GM12875 (cell line): ENCODE results near the gene HBEGF.

Experiments
- H3K4me3 ChIP-seq: one replicate; pipeline ENCODE4 v1.5.1; 2011; ENCODE audit warnings: low read depth, low read length, control low read depth
- CTCF ChIP-seq: IDR thresholded peaks from 2 replicates; pipeline ENCODE4 v1.5.1; 2011; ENCODE audit warnings: low read depth, mild to moderate bottlenecking, control low read depth, inconsistent platforms, low read length, moderate library complexity, borderline replicate concordance; ENCODE audit not compliant: insufficient read depth

Gene HBEGF

GRCh38 chr5:140324617-140325241 lies 21.7 kb downstream of the HBEGF start:
- H3K4me3 ChIP-seq: no peak overlapping the region
- no peak for TF ChIP-seq CTCF

DNA sequence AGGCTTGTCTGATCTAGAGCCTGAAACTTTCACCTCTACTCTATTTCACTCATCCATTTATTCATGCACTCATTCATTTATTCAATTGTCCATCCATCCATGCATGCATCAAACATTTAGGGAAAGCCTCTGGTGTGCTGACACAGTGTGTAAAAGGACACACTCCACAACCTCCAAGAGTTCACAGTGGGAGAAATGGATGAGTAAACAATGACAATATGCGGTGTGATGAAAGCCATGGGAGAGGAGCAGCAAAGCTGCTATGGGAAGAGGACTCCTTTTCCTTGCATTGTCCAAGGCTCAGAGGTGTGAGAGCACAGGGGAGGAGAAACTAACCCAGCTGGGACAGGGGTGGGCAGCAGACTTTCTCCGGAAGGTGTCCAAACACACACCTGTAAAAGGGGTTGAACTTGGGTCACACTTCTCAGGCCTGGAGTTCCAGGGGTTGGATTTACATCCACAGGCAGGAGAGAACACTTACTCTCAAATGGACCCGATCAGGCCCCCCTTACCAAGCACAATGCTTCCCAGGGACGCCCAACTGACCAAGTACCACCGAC lies 22.3 kb downstream of the HBEGF start:
- no peak for TF ChIP-seq CTCF

DNA sequence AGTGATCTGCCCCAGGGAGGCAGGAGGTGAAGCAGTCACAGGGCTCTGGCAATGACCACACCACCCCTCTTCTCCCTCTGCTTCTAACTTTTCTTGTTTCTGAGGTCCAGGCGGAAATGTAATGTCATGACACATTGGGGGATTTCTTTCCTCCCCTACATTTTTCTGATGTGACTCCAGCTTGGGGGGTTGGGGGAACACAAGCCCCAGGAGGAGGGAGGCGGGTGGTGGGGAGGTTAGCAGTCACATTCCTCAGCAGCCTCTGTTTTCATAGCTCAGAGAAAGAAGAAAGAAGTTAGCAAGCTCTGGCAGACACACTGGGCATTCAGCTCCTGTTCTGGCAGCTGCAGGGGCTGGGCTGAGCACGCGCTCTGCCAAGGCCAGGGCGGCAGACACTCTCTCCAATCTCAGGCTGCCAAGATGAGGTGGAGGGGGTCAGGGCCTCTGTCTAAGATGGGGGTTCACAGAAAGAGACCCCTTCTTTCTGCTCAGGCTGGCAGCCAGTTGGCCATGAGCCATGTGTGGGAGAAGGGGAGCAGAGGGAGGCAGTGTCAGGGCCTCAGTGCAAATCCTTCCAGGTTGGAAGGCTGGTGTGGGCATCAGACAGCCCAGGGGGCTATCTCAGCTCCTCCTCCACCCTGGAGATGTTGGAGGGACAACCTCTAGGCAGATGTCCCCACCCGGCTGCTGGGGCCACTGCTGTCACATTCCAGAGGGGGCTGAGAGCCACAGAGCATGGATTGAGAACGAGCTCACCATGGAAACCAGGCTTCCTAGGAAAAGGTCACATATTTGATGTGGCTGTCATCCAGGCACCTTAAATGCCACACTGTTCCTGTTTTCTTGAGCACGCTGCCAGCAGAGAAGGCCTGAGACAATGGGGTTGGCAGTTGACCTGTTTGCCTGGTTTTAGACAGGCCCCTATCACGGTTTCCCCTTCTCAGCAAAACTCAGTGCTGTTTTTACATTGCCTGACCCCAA lies 23.4 kb downstream of the HBEGF start:
- no peak for TF ChIP-seq CTCF
- H3K4me3 ChIP-seq: no peak overlapping the region

More for the DNA sequence above, 22.3 kb downstream of the HBEGF start:
- no peak overlapping the region for H3K4me3 ChIP-seq

GRCh38 chr5:140321796-140322195 lies 24.6 kb downstream of the HBEGF start:
- TF ChIP-seq CTCF: no peak
- H3K4me3 ChIP-seq: no peak overlapping the region

DNA sequence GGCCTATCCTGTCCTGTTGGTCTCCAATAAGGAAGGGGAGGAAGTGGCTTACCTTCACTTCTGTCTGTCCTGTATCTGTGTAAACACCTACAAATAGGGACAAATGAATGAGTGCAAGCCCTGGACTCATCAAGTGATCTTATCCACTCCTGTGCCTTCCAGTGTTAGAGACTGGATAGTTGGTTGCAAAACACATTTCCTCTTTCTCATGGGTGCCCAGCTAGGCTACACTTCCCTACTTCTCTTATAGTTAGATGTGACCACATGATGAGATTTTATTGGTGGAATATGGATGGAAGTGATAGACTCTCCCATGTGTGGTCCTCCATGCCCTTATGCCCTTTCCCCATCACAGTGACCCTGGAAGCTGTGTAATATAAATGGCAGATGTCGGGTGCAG lies 26.6 kb downstream of the HBEGF start:
- no peak for TF ChIP-seq CTCF
- H3K4me3 ChIP-seq: no peak overlapping the region

- no peak overlapping the region for H3K4me3 ChIP-seq
- TF ChIP-seq CTCF: no peak
Observed at GRCh38 chr5:140318792-140319191, 27.6 kb downstream of the HBEGF start.
